NCI-H146 treated with DMSO at 0.1 percent for 48 hours (cell line): ENCODE data around the gene ZSCAN12.
A peak's percentile ranks its signal among the peaks of the same experiment; 100 is the strongest.
"Not testable (repeated sequence)": the region's sequence is repeated elsewhere in the genome, so short reads cannot be mapped to it uniquely, and the experiment has no call there.

Experiments used
- DNase-seq: peaks from one replicate; lab custom pipeline; 2025; ENCODE audit not compliant: unreplicated experiment; lab: John Stamatoyannopoulos, UW

Gene ZSCAN12

DNA sequence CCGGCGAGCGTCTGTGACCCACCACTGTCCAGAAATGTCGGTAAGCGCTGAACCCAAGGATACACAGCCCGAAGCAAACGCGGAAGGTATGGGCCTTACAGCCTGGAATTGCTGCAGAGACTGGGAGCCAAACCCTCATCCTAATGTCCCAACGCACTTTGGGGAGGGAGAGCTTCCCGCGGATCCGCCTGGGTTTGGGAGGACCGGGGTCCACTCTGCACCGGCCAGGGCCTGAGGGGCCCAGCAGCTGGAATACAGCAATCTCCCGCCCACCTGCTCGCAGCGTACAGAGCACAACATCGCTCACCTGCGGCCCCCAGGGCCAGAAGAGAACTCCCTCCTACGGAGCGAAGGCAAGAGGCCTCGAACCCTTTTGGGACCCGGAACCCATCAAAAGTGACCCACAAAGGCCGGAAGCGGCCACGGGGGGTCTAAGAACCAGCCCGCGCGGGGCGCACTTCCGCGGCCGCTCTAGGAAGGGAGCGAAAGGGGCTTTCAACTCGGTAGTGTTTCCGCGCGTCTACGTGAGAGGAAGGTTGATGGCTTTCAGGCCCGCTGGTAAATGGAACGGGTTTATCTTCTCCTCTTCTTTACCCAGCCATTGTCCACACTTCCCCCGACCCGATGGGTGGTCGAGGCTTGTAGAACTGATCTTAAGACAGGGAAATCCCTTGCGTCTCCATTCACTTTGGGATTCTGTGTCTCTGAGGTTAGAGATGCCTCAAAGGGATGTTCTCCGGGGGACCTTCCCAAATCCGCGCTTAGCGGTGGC lies at the start of gene ZSCAN12:
ZSCAN12 (minus strand) TSS at position 398 of the 772 bp plus-strand sequence. CDS start 1,342 bp downstream, outside the sequence.
- peak; percentile 79 for DNase-seq

- no peak for DNase-seq
Measured at GRCh38 chr6:28449056-28449455, 49.5 kb upstream of the ZSCAN12 start.

DNA sequence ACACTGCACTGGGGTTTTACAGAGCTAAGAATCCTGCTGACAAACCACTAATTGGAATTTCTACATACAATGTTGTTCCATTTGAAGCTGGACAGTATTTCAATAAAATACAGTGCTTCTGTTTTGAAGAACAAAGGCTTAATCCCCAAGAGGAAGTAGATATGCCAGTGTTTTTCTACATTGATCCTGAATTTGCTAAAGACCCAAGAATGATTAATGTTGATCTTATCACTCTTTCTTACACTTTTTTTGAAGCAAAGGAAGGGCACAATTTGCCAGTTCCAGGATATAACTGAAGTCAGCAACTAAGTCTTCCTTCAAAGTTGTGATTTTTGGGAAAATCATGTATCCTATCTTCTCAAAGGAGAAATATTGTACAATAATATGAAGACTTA lies 48.0 kb upstream of the ZSCAN12 start:
- not testable (repeated sequence) for DNase-seq

DNA sequence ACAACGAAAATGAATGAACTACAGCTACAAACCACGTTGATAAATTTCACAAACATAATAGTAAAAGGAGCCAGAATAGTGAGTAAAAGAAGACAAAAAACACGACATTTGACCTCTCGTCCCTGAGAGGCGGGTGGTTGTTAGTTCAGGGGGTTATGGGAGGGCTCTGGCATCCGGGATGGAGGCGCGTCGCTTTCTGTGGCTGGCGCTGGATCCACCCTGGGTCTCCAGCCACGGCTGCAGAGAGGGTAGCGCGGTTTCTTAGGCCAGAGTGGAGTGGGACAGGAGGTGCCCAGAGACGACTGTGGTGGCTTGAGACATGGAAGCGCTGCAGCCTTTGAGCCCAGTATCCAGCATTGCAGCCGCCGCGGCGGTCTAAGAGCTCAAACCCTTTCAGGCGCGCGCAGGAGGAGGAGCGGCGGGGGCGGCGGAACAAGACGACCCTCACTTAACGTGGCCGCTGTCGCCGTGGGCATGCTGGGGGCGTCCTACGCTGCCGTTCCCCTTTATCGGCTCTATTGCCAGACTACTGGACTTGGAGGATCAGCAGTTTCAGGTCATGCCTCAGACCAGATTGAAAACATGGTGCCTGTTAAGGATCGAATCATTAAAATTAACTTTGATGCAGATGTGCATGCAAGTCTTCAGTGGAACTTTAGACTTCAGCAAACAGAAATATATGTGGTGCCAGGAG lies 47.4 kb upstream of the ZSCAN12 start:
- no peak for DNase-seq

GRCh38 chr6:28444759-28445158 lies 45.2 kb upstream of the ZSCAN12 start:
- DNase-seq, result not testable (repeated sequence)

DNA sequence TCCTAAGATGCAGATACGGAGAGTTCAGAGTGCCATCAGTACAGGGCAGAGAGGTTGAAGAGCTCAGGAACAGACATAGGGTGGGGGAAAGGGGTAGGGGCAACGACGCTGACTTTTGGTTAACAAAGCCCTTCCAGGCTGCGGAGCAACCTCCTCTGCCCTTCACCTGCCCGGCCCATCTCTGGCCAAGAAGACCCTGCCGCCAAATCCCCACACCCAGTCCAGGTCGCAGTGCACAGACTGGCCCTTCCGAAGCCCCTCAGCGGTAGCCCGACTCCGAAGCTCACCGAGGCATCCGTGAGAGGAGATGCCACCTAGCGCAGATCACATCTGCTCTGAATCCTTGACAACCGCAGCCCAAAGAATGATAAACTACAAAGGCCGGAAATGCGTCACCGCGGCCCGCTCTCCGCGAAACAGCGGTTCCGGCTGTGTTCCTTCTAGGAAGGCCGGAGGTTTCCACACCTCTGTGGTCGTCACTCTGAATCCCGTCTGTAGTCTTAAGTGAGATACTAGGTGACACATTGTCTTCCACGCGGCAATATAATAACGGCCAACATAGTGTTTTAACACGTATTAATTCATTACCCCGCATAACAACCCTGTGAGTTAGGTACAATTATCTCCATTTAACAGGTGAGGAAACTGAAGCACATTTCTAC lies 43.7 kb upstream of the ZSCAN12 start, which contains the start of gene ZSCAN23:
ZSCAN23 (minus strand) TSS at position 380 of the 662 bp plus-strand sequence. CDS start 7,225 bp downstream, outside the sequence.
- peak; percentile 80 for DNase-seq

- DNase-seq, result no peak
Measured at GRCh38 chr6:28442586-28442985, 43.0 kb upstream of the ZSCAN12 start.

- DNase-seq, result no peak
Measured at GRCh38 chr6:28436404-28436803, 36.9 kb upstream of the ZSCAN12 start.

DNA sequence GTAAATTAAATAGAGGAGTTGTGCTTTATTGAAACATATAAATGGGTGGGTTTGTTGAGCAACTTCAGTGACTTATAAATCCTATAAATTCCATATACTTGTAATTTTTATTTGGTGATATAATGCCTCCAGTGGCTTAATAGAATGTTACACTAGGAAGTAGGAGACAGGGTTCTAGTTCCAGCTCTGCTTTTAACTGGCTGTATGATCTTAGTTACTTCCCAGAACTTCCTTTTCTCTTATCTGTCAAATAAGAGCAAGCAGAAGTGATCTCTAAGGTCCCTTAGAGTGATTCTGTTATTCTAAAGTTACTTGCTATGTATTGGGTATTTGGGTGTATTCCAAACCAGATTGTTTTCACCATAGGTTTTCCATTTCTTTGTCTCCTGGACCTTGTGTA lies 33.6 kb upstream of the ZSCAN12 start:
- DNase-seq, result no peak

GRCh38 chr6:28429781-28430180 lies 30.2 kb upstream of the ZSCAN12 start:
- DNase-seq, result no peak

- DNase-seq, result no peak
Measured at GRCh38 chr6:28425944-28426541, 26.5 kb upstream of the ZSCAN12 start.

DNA sequence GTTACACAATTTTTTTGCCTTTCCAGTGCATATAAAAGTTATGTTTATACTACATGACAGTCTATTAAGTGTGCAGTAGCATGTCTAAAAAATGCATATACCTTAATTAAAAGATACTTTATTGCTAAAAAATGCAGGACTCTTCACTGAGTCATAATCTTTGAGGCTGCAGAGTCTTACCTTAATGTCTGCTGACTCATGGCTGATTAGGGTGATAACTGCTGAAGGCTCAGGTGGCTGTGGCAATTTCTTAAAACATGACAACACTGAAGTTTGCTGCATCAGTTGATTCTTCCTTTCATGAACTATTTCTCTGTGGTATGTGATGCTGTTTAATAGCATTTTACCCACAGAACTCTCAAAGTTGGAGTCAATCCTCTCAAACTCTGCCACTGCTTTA lies 24.6 kb upstream of the ZSCAN12 start:
- DNase-seq, result no peak

GRCh38 chr6:28423546-28423945 lies 24.0 kb upstream of the ZSCAN12 start:
- no peak for DNase-seq

DNA sequence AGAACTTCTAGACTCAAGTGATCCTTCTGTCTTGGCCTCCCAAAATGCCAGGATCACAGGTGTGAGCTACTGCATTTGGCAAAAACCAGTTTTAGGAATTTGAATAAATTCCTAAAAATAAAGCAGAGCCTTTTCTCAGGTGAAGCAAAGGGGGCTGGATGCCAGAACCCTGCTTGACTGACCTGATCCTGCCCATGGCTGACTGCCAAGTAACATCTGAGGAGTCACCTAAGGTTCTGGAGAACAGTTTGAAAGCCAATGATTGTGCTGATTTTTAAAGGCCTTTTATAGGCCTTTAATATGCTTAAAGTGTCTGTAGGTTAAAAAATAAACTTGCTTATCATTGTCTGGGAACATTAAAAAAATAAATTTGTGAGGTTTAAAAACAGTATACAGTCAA lies 14.1 kb upstream of the ZSCAN12 start:
- no peak for DNase-seq

DNA sequence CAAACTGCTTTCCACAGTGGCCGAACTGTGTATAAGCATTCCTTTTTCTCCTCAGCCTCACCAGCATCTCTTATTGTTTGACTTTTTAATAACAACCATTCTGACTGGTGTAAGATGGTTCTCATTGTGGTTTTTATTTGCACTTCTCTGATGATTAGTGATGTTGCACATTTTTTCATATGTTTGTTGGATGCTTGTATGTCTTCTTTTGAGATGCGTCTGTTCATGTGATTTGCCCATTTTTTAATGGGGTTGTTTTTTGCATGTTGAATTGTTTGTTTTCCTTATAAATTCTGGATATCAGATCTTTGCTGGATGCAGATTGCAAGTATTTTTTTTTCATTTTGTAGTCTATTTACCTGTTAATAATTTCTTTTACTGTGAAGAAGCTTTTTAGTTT lies 11.2 kb upstream of the ZSCAN12 start:
- DNase-seq, result no peak

GRCh38 chr6:28408076-28408802 lies 8.7 kb upstream of the ZSCAN12 start:
- no peak for DNase-seq

GRCh38 chr6:28407401-28407800 lies 7.9 kb upstream of the ZSCAN12 start:
- DNase-seq, result no peak

GRCh38 chr6:28403923-28404322 lies 4.4 kb upstream of the ZSCAN12 start:
- not testable (repeated sequence) for DNase-seq

- no peak for DNase-seq
Measured at GRCh38 chr6:28402197-28402596, 2.6 kb upstream of the ZSCAN12 start.

GRCh38 chr6:28401172-28401571 lies 1.6 kb upstream of the ZSCAN12 start:
- DNase-seq, result no peak

DNA sequence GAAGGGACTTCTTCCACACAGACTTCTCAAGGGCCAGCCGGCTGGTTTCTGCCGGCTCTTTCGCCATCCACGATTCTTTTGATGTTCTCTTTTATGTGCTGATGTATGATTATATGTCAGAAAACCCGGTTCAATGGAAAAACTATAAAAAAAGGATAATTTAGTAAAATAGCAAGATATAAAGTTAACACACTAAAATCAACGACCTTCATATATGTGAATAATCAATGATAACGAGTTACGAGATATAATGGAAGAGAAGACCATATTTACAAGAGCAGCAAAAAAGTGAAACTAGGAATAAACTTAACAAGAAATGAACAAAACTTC lies 540 bp upstream of the ZSCAN12 start:
- DNase-seq, result no peak
